ENCODE results near the gene ZNF697.

- TF ChIP-seq EZH2 (IDR thresholded peaks at IDR 0.05) (no peak), CTCF (IDR thresholded peaks at IDR 0.05) (no peak)
These were observed 34.1 kb upstream of the ZNF697 start for GRCh38 chr1:119682141-119682540.

Measured in neural progenitor cell (in vitro differentiated cells).